Loucy (cell line): ENCODE data around the gene AVPR1A.

Source experiments
- CTCF ChIP-seq: fragments of 200-600 bp; sonication (generic); conservative IDR thresholded peaks from 2 replicates; pipeline ENCODE4 v1.5.1; 2014; ENCODE audit warnings: mild to moderate bottlenecking, antibody characterized with exemption, low read length
- EZH2phosphoT487 ChIP-seq: fragments of 200-600 bp; IDR thresholded peaks from 2 replicates; pipeline ENCODE4 v1.6.1; 2018; ENCODE audit warnings: antibody characterized with exemption, mild to moderate bottlenecking, moderate library complexity, borderline replicate concordance

- TF ChIP-seq CTCF = no peak
- TF ChIP-seq EZH2phosphoT487 = no peak
Measured at GRCh38 chr12:63093711-63094110, 57.3 kb downstream of the AVPR1A start.
